ENCODE results near the gene SV2C. TPM values are rescaled to one million over a fixed set of nuclear protein-coding genes. Genes with fewer than 3 reads are reported as not detected.
"Not testable (repeated sequence)": the region's sequence is repeated elsewhere in the genome, so short reads cannot be mapped to it uniquely, and the experiment has no call there.

SV2C gene
- total RNA-seq, 2 experiments from 2014 or later: 0.07 to 0.10 TPM

- peaks cover 1% of the 10 kb centered on the region for H3K27me3 Mint-ChIP-seq
- CTCF ChIA-PET: no interaction called here
Observed at GRCh38 chr5:76224898-76225297, 141.7 kb downstream of the SV2C start.

GRCh38 chr5:76225336-76225735 lies 142.2 kb downstream of the SV2C start:
- Mint-ChIP-seq H3K4me1 (no peaks in the 10 kb centered on the region), H3K4me3 (no peak overlapping the region), H3K9me3 (no peaks in the 10 kb centered on the region), H3K27me3 (peaks cover 2% of the 10 kb centered on the region), H3K27ac (no peak overlapping the region), H3K36me3 (ENCODE audit: low read depth) (no peaks in the 10 kb centered on the region)
- ChIA-PET CTCF (no interaction called here), POLR2A (no interaction called here)
- no peak for DNase-seq

More at GRCh38 chr5:76224898-76225297, 141.7 kb downstream of the SV2C start:
- Mint-ChIP-seq H3K27ac (no peak overlapping the region), H3K36me3 (ENCODE audit: low read depth) (no peaks in the 10 kb centered on the region), H3K4me1 (no peaks in the 10 kb centered on the region), H3K9me3 (no peaks in the 10 kb centered on the region), H3K4me3 (no peak overlapping the region)
- POLR2A ChIA-PET: no interaction called here
- no peak for DNase-seq

- no peak for DNase-seq
- no peaks in the 10 kb centered on the region for H3K36me3 Mint-ChIP-seq (ENCODE audit: low read depth)
- POLR2A ChIA-PET: no interaction called here
- CTCF ChIA-PET: interaction anchor here (0.5 kb wide), 1 partner anchor 404 kb away, joined by 5 read pairs; no protein-coding TSS in a partner anchor
- H3K9me3 Mint-ChIP-seq: no peaks in the 10 kb centered on the region
- no peak overlapping the region for H3K4me3 Mint-ChIP-seq
- no peaks in the 10 kb centered on the region for H3K4me1 Mint-ChIP-seq
- peaks cover 2% of the 10 kb centered on the region for H3K27me3 Mint-ChIP-seq
- no peak overlapping the region for H3K27ac Mint-ChIP-seq
Observed at GRCh38 chr5:76229900-76230299, 146.7 kb downstream of the SV2C start.

GRCh38 chr5:76230711-76231285 lies 147.6 kb downstream of the SV2C start:
- ChIA-PET CTCF (no interaction called here), POLR2A (no interaction called here)
- DNase-seq: no peak
- no peaks in the 10 kb centered on the region for H3K9me3 Mint-ChIP-seq
- no peak overlapping the region for H3K4me3 Mint-ChIP-seq
- H3K36me3 Mint-ChIP-seq (ENCODE audit: low read depth): no peaks in the 10 kb centered on the region
- no peak overlapping the region for H3K27ac Mint-ChIP-seq
- no peaks in the 10 kb centered on the region for H3K4me1 Mint-ChIP-seq
- H3K27me3 Mint-ChIP-seq: peaks cover 2% of the 10 kb centered on the region

- Mint-ChIP-seq H3K4me3 (no peak overlapping the region), H3K9me3 (no peaks in the 10 kb centered on the region), H3K36me3 (ENCODE audit: low read depth) (no peaks in the 10 kb centered on the region), H3K27me3 (peaks cover 9% of the 10 kb centered on the region), H3K4me1 (no peaks in the 10 kb centered on the region), H3K27ac (no peak overlapping the region)
- no peak for DNase-seq
- ChIA-PET CTCF (interaction anchor here (0.6 to 1.6 kb wide), 4 partner anchors 17 to 195 kb away, joined by 3 to 5 read pairs (median 4); no protein-coding TSS in a partner anchor), POLR2A (no interaction called here)
Observed at GRCh38 chr5:76234665-76235064, 151.5 kb downstream of the SV2C start.

- Mint-ChIP-seq H3K27ac (no peak overlapping the region), H3K9me3 (no peaks in the 10 kb centered on the region), H3K27me3 (peaks cover 13% of the 10 kb centered on the region), H3K4me1 (no peaks in the 10 kb centered on the region), H3K4me3 (no peak overlapping the region), H3K36me3 (ENCODE audit: low read depth) (no peaks in the 10 kb centered on the region)
- POLR2A ChIA-PET: no interaction called here
- no peak for DNase-seq
- CTCF ChIA-PET: no interaction called here
Observed at GRCh38 chr5:76236684-76237083, 153.5 kb downstream of the SV2C start.

- no peak overlapping the region for H3K27ac Mint-ChIP-seq
- peaks cover 22% of the 10 kb centered on the region for H3K27me3 Mint-ChIP-seq
- no peak for DNase-seq
- no peaks in the 10 kb centered on the region for H3K9me3 Mint-ChIP-seq
- ChIA-PET POLR2A (no interaction called here), CTCF (no interaction called here)
- H3K4me3 Mint-ChIP-seq: no peak overlapping the region
- H3K36me3 Mint-ChIP-seq (ENCODE audit: low read depth): no peaks in the 10 kb centered on the region
- H3K4me1 Mint-ChIP-seq: peaks cover 6% of the 10 kb centered on the region
Observed at GRCh38 chr5:76240336-76240735, 157.2 kb downstream of the SV2C start.

- CTCF ChIA-PET: interaction anchor here (1.1 kb wide), 1 partner anchor 12 kb away, joined by 5 read pairs; no protein-coding TSS in a partner anchor
- not testable (repeated sequence) for H3K4me1 Mint-ChIP-seq
Observed at GRCh38 chr5:76242155-76242554, 159.0 kb downstream of the SV2C start.

GRCh38 chr5:76245590-76245989 lies 162.4 kb downstream of the SV2C start:
- Mint-ChIP-seq H3K4me1 (peaks cover 6% of the 10 kb centered on the region), H3K36me3 (ENCODE audit: low read depth) (no peaks in the 10 kb centered on the region), H3K27me3 (peaks cover 9% of the 10 kb centered on the region), H3K9me3 (no peaks in the 10 kb centered on the region), H3K4me3 (no peak overlapping the region), H3K27ac (no peak overlapping the region)
- DNase-seq: no peak
- POLR2A ChIA-PET: no interaction called here
- CTCF ChIA-PET: no interaction called here

More at GRCh38 chr5:76242155-76242554, 159.0 kb downstream of the SV2C start:
- H3K9me3 Mint-ChIP-seq; H3K4me3 Mint-ChIP-seq; DNase-seq; H3K36me3 Mint-ChIP-seq (ENCODE audit: low read depth); H3K27ac Mint-ChIP-seq; POLR2A ChIA-PET: not testable (repeated sequence)
- H3K27me3 Mint-ChIP-seq: peaks cover 22% of the 10 kb centered on the region

GRCh38 chr5:76249621-76250020 lies 166.4 kb downstream of the SV2C start:
- Mint-ChIP-seq H3K4me1 (no peaks in the 10 kb centered on the region), H3K4me3 (no peak overlapping the region), H3K27me3 (peaks cover 20% of the 10 kb centered on the region), H3K9me3 (no peaks in the 10 kb centered on the region), H3K36me3 (ENCODE audit: low read depth) (no peaks in the 10 kb centered on the region), H3K27ac (no peak overlapping the region)
- DNase-seq: no peak
- POLR2A ChIA-PET: no interaction called here
- CTCF ChIA-PET: no interaction called here

- no peaks in the 10 kb centered on the region for H3K9me3 Mint-ChIP-seq
- H3K36me3 Mint-ChIP-seq (ENCODE audit: low read depth): no peaks in the 10 kb centered on the region
- no peak for DNase-seq
- peaks cover 21% of the 10 kb centered on the region for H3K27me3 Mint-ChIP-seq
- POLR2A ChIA-PET: no interaction called here
- CTCF ChIA-PET: no interaction called here
- H3K4me3 Mint-ChIP-seq: no peak overlapping the region
- H3K4me1 Mint-ChIP-seq: no peaks in the 10 kb centered on the region
- H3K27ac Mint-ChIP-seq: no peak overlapping the region
Observed at GRCh38 chr5:76250463-76250862, 167.3 kb downstream of the SV2C start.

GRCh38 chr5:76251656-76252055 lies 168.5 kb downstream of the SV2C start:
- ChIA-PET POLR2A (no interaction called here), CTCF (interaction anchor here (0.5 to 1.6 kb wide), 2 partner anchors 77 to 526 kb away, joined by 3 to 6 read pairs; no protein-coding TSS in a partner anchor)
- Mint-ChIP-seq H3K27ac (no peak overlapping the region), H3K4me1 (peaks cover 8% of the 10 kb centered on the region), H3K27me3 (peaks cover 21% of the 10 kb centered on the region), H3K4me3 (no peak overlapping the region), H3K9me3 (no peaks in the 10 kb centered on the region), H3K36me3 (ENCODE audit: low read depth) (no peaks in the 10 kb centered on the region)
- DNase-seq: no peak

- H3K27me3 Mint-ChIP-seq: peaks cover 21% of the 10 kb centered on the region
- POLR2A ChIA-PET: no interaction called here
- CTCF ChIA-PET: interaction anchor here (0.6 to 1.6 kb wide), 2 partner anchors 77 to 543 kb away, joined by 3 to 6 read pairs; no protein-coding TSS in a partner anchor
Observed at GRCh38 chr5:76252437-76252836, 169.3 kb downstream of the SV2C start.

More at GRCh38 chr5:76252437-76252836, 169.3 kb downstream of the SV2C start:
- Mint-ChIP-seq H3K27ac (no peak overlapping the region), H3K4me1 (peaks cover 11% of the 10 kb centered on the region), H3K4me3 (no peak overlapping the region), H3K36me3 (ENCODE audit: low read depth) (no peaks in the 10 kb centered on the region), H3K9me3 (no peaks in the 10 kb centered on the region)
- no peak for DNase-seq
